A673 (cell line): Measurements from ENCODE around the gene TMEM170B.

Experiments used
- CTCF ChIP-seq: fragments of 300-800, 200-600 bp; sonication (generic); conservative IDR thresholded peaks from 2 replicates; pipeline ENCODE4 v1.5.1; 2017; ENCODE audit warnings: low read depth, mild to moderate bottlenecking, antibody characterized with exemption, low read length, moderate library complexity, mixed read lengths
- EZH2 ChIP-seq: fragments of 200-600 bp; sonication (generic); IDR thresholded peaks from 2 replicates; pipeline ENCODE4 v1.6.1; 2017; ENCODE audit warnings: borderline replicate concordance, low read depth, mild to moderate bottlenecking, mixed read lengths, antibody characterized with exemption, low read length; ENCODE audit not compliant: poor library complexity, severe bottlenecking

- peak; percentile 45 for TF ChIP-seq CTCF
- TF ChIP-seq EZH2, result no peak
These were observed 81.0 kb downstream of the TMEM170B start for GRCh38 chr6:11618533-11618932.
